ENCODE measurements around the gene FMNL2.

The FMNL2 gene

GRCh38 chr2:152624805-152625204, 289.8 kb downstream of the FMNL2 start:
- DNase-seq = no peak

DNA sequence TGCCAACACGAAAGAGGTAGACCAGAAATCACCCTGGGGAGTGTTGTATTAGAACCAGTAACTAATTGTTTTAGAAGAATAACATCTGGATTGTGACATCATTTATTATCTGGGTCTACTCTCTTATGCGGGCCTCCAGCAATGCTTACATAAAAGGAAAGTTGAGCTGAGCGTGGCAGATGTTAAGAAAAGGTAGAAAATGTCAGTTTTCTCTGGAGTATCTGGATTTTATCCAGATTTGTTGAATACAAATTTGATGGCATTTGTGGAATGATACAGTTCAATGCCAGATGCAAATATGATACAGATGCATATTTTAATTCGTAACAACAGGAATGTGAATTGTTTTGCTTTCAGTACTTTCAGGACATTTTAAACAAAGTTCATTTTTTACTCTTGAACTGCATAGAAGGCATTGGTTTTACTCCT, 292.0 kb downstream of the FMNL2 start:
- DNase-seq = no peak

DNA sequence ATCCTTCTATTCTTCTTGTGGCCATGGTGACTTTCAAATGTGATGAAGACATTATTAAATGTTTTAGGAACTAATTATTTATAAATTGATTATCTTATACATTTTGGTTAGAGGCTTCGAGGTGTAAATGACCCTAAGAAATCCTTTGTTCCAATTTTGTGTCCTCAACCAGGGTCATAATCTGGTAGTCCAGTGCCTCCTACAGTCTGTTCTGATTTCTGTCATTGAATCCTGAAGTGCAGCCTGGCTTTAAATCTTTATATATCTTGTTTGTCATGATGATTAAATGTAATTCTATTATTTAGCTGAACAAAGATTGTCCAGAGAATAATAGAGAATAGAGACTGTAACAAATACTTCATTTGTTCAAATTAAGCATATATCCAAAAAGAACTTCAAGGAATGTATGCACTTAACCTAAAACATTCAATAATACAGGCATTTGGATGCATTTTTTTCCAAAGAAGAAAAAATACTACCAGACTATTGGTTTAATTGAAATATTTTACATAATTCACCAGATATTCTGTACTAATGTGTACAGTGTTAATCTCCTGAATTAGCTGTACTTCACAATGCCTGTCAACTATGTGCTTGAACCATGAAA, 292.5 kb downstream of the FMNL2 start:
- no peak for DNase-seq

DNA sequence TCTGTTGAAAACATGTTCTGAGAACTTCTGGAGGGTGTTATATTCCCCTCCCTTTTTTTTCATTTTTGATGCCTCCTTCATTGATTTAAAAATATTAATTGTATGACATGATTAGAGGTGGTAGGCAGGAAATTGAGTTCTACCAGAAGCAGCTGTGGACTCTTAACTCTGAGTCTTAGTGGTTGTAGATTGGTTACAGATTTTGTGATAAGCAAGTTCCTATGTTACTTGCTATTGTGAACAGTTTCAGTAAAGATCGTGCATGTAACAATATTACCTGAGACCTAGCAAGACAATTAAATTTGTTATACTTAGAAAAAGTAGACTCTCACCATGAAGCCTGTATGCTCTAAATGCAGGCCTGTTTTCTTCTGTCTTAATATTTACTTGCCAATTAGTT, 294.2 kb downstream of the FMNL2 start:
- no peak for DNase-seq

DNA sequence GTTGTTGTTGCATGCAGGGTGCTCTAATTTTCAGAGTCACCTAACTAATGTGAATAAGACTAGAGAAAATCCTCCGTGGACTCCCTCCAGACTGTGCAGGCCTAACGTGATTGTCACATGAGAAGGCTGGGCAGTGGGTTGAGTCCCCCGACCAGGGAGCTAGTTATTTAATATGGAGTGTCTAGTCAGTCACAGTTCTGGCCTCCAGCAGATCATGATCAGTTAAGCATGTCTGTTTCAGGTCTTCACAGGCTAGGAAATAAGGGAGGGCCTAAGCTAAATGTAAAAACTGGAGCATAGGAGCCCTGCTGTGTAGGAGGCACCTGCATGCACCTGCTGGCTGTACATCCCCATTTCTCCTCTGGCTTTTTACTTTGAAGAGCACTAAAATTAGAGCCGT, 295.5 kb downstream of the FMNL2 start:
- DNase-seq = no peak

GRCh38 chr2:152632736-152633135, 297.8 kb downstream of the FMNL2 start:
- DNase-seq = no peak

DNA sequence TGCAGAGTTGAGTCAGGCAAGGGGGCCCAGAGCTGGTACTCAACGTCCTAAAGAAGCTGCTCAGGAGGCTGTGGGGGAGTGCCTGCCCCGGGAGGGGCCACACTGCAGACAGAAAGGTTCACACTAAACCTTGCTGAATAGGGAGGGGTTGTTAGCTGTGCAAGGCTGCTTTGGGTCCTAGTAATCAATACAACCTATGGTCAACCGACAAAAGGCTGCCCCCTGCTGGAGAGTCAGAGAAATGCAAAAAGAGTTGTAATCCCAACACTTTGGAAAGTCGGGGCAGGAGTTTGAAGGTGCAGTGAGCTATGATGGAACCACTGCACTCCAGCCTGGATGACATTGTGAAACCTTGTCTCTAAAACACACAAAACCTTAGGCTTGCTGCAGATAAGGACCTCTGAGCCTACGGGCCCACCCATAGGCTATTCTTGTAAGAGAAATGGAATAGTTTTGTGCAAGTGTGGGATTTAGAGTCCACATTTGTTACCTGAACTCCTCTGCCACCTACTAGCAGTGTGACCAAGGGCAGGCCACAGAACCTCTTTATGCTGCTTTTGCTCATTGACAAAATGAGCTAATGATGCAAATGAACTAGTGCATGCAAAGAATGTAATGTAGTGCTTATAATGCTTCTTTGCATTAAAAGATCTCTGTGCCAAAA, 300.8 kb downstream of the FMNL2 start:
- DNase-seq = no peak

- DNase-seq = no peak
These were observed 302.3 kb downstream of the FMNL2 start for GRCh38 chr2:152637251-152637650.

GRCh38 chr2:152638056-152638455, 303.1 kb downstream of the FMNL2 start:
- DNase-seq = no peak

- no peak for DNase-seq
These were observed 303.6 kb downstream of the FMNL2 start for GRCh38 chr2:152638590-152638989.

DNA sequence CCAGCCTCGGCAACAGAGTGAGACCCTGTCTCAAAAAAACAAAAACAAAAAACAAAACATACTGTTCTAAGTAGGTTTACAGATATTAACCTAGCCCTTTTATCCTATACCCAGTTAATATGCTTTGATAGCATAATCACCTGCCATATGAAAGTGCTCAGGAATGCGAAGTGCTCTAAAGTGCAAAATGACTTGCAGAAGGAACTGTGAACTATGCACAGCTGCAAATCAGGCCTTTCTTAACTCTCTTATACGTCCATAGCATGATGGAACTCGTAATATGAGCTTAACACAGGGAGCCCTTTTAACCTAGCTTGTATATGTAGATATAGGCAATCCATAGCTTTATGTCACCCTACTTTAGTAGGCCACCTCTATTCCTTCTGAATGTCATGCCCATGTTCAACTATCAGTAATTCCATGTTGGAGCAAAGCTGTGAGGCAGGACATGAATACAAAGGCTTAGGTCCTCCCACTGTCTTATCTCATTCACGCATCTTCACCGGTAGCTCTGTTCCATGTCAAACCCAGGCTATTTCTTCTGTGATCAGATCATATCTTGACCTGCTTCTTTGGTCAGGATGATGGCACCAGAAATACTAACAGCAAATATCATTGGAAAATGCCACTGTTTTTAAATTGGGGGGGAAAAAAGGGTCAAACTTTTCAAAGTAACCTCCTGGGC, 309.4 kb downstream of the FMNL2 start:
- no peak for DNase-seq

DNA sequence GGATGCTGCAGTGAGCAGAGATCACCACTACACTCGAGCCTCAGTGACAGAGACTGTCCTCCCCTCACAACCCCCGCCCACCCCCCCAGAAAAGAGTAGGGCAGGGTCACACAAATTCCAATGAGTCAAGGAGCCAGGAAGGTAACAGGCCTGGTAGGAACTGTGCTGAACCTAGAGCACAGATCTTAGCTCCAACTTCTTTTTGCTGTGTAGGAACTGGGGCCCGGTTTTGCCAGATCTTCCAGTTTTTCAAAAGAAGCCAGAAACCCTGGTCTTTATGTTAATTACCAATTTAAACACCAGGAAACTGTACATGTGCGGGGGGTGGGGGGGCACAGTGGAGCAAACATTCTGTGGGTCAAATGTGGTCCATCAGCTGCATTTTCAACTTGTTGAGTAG, 311.3 kb downstream of the FMNL2 start:
- no peak for DNase-seq

- no peak for DNase-seq
These were observed 311.8 kb downstream of the FMNL2 start for GRCh38 chr2:152646775-152647174.

- DNase-seq = peak in 1 of 2 experiments; percentile 51
These were observed 312.6 kb downstream of the FMNL2 start for GRCh38 chr2:152647552-152647951.

- no peak for DNase-seq
These were observed 313.4 kb downstream of the FMNL2 start for GRCh38 chr2:152648336-152648735.

GRCh38 chr2:152649997-152650396, 315.0 kb downstream of the FMNL2 start:
- DNase-seq = no peak

GRCh38 chr2:152650768-152651371, 315.9 kb downstream of the FMNL2 start:
- no peak for DNase-seq

GRCh38 chr2:152651834-152652233, 316.9 kb downstream of the FMNL2 start:
- no peak for DNase-seq

DNA sequence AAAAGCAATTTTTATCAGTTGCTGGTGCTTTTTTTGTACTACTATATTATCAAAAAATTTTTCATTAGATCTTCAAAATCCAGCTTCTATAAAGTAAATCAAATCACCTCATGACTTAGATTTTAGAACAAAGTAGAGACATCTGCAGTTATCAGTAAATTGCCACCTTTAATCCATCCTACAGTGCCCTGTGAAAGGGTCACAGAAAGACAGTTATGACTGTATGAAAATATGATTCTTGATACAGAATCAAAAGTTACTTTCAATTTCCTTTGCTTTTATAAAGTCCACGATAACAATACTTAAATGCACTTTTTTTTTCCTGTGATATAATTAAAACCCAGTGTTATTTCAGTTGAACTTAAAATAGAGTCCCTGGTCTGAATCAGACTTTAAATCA, 320.9 kb downstream of the FMNL2 start:
- no peak for DNase-seq

- no peak for DNase-seq
These were observed 322.1 kb downstream of the FMNL2 start for GRCh38 chr2:152657043-152657442.

GRCh38 chr2:152658221-152658620, 323.2 kb downstream of the FMNL2 start:
- no peak for DNase-seq

DNA sequence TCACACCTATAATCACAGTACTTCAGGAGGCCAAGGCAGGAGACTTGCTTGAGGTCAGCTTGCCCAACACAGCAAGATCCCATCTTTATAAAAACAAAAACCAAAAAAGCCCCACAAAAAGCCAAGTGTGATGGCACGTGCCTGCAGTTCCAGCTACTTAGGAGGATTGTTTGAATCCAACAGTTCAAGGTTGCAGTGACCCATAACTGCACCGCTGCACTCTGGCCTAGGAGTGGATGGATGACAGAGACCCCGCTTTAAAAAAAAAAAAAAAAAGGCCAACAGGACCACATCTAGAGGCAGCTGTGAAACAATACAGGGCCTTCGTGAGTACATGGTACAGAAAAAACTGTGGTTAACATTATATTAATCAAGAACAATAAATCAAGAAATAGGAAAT, 326.1 kb downstream of the FMNL2 start:
- no peak for DNase-seq

GRCh38 chr2:152664725-152665124, 329.8 kb downstream of the FMNL2 start:
- DNase-seq = no peak

- DNase-seq = no peak
These were observed 339.4 kb downstream of the FMNL2 start for GRCh38 chr2:152674334-152674733.

Data from cerebellar nuclear complex (tissue), 1 donor.